Measurements from ENCODE around the gene FOXI2.

The FOXI2 gene

GRCh38 chr10:127736915-127737562, at the start of gene FOXI2:
Gene FOXI2, plus strand, starts transcription at chr10:127737185. Its CDS starts 89 bp downstream, at chr10:127737274.
- no peak for DNase-seq

DNA sequence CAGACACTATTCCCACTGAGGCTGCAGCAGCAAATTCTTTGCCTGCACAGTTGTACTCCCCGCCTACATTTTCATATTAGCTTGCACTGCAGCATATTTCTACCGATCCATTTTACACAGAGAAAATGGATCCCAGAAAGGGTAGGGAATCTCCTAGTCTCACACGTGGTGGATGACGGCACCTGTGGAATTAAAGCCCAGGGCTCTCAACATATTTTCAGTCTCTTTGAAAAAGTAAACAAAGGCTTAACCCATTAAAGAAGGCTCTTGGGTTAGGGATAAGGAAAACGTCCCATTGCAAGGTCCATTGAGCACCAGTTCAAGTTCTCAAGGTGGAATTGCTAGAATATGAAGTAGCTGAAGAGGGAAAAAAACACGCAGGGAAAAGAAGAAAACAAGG, 49.4 kb upstream of the FOXI2 start:
- DNase-seq = no peak

DNA sequence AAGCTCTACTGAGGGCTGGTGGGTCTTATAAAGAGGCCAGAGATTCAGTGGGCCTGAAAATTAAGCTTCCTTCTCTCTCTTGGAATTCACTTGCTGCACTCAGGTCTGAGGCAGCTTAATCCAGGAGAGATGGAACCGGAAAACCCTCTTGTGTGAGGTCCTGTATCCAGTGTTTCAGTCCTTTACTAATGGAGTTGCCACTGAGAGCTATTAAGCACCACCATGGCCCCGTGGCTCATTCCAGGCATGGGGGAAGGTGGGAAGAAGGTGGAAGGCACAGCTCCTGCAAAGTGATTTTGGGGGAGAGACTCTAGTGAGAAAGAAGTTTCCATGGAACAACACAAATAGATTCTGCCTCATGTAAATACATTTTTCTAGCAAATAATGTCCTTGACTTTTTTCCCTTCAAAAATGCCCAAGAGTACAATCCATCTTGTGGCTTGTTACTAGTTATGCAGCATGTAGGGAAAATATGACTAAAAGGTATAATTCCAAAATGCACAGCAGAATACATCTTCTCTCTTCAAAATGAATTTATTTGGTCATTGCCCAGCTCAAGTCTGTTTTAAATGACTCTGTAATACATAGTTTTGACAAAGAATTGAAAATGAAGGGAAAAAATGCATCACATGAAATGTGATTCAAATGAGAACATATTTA, 46.7 kb upstream of the FOXI2 start:
- no peak for DNase-seq

DNA sequence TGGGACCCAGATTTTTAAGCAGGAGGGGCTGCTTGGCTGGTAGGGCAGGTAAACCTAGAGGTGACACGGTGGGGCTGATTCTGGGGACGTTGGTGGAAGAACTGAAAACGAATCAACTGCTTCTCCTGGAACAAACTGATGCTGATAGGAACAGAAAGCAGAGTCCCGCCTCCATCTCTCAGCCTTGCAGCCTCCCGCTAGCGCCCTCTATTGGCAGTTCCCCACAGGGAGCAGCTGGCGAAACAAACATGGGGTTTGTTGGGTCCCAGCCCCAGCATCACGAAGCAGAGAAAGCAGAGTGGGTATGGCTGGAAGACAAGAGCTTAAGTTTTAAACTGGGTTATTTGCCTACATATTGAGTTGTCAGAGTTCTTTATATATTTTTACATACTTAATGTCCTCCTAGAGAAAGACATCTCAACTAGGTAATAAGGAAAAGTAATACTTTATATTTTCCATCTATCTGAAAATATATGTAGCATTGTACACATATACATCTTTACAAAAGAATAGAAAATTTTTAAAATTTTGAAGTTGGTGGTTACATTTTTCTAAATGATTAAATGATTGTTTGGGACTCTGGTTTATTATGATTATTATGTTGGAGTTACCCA, 42.3 kb upstream of the FOXI2 start:
- no peak for DNase-seq

GRCh38 chr10:127695431-127695830, 41.6 kb upstream of the FOXI2 start:
- DNase-seq = no peak

DNA sequence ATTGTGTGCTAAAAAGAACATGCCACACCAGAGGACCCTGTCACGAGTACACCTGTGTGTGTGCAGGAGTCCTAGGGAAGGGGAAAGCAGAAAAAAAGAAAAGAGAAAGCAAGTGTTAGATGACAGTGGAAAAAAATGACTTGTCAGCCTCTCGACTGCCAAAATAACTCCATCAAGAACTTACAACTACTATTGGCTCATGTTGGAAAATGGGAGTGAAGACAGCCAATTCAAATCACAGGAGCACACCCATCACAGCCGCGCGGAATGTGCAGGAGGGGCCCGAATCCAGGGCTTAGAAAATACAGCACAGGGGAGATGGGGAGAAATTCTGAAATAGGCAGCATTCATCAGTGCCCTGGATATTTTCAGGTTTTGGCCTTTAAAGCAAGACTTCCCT, 38.1 kb upstream of the FOXI2 start:
- no peak for DNase-seq

GRCh38 chr10:127699311-127699710, 37.7 kb upstream of the FOXI2 start:
- DNase-seq = no peak

DNA sequence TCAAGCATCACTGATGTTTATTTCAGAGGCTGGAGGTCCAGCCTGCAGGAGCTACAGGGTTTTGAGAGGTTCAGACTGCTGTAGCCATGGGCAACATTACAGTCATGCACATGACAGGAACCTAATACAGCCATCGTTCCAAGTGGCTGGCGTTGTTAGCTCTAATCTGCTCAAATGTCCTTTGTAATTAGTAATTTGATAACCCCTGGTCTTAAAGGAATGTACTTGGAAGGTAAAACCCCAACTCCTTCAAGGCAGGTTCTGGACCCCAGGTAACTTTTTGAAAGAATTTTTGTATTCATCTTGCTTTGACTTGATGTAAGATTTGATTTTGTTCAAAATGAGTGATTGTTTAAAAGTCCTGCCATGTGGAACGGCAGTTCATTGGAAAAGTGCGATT, 34.7 kb upstream of the FOXI2 start:
- no peak for DNase-seq

DNA sequence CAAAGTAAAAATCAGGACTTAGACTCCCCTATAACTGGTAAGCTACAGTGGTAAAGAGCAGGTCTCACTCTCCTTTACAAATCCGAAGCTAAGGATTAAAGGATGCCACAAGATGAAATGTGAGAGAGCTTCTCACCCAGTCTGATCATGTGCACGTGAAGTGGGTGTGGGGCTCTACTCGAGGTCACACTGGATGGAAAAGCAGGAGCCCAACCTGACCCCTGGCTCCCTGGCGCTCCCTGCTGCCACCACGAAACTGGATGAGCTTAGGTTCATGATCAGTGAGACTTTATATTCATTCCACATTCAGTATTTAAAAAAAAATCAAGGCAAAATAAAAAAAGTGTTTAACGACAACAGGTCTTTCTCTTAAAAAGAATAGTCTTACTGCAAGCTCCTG, 21.7 kb upstream of the FOXI2 start:
- no peak for DNase-seq

DNA sequence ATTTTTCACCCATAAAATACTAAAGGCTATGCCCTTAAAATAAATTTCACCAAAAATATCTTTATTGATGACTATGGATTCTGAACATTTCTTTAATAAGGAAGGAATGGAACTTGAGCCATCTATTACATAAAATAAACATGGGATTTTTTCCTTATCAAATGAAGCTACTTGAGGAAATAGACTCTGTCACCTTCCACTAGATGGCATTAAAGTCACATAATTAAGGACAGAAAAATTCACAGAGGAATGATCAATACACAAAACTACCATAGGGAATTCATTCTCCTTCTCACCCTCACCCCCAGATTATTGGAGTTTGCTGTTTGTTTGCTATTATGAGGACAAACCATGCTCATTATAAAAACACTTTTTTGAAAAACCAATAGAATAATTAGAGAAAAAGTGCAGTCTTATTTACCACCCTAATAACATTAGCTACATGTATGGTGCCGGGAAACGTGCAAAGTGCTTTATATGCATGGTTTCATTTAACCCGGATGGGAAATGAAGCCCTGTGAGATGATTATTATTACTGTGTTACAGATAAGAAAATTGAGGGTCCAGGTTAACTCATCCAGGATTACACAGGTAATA, 21.1 kb upstream of the FOXI2 start:
- DNase-seq = no peak

DNA sequence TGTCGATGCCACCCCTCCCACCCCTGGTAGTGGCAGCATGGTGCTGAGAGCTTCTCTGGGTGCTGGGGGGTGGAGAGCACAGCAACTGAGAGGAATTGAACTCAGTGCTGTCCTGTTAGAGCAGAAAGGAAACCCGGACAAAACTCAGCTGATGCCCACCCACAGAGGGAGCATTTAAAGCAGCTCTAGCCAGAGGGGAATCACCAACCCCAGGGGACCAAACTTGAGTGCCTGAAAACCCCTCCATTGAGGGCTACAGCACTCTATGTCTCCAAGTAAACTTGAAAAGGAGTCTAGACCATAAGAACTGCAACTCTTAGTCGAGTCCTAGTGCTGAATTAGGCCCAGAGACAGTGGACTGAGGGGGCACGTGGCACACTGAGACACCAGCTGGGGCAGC, 16.8 kb upstream of the FOXI2 start:
- DNase-seq = no peak

DNA sequence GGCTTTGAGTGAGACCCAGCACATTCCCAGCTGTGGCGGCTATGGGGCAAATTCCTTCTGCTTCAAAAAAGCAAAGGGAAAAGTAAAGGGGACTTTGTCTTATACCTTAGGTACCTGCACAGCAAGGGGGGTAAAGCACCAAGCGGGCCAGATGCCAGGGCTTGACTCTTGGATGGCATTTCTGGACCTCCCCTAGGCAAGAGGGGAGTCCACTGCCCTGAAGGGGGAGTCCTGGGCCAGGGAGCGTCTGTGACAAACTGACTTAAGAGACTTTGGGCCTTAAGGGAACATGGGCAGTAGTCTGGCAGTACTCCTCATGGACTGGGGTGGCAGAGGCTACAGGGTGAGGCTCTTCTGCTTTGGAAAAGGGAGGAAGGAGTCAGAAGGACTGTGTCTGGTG, 16.1 kb upstream of the FOXI2 start:
- no peak for DNase-seq

GRCh38 chr10:127734753-127735152, 2.2 kb upstream of the FOXI2 start:
- DNase-seq = no peak

DNA sequence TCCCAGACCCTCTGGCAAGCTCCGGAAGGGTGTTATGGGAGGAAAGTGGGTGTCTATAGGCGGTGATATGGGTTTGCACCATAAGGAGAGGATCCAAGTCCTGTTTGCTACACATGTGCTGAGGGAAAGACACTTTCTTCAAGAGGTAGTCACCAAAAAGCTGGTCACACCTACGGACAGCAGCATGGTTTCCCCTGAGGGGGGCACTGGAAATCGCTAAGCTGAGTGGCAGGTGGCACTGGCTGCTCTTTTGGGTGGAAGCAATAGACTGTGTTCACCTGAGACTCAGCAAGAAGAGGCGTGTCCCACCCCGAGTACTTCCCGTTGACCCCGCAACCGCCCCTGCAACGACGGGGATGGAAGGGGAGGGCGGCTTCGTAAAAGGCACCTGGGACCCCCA, 1.8 kb upstream of the FOXI2 start:
- no peak for DNase-seq

- DNase-seq = no peak
Measured at GRCh38 chr10:127735723-127736221, 1.2 kb upstream of the FOXI2 start.

GRCh38 chr10:127736222-127736914, 617 bp upstream of the FOXI2 start:
- no peak for DNase-seq

- no peak for DNase-seq
Measured at GRCh38 chr10:127737563-127738511, 852 bp downstream of the FOXI2 start.

GRCh38 chr10:127738512-127739424, 1.8 kb downstream of the FOXI2 start:
- no peak for DNase-seq

DNA sequence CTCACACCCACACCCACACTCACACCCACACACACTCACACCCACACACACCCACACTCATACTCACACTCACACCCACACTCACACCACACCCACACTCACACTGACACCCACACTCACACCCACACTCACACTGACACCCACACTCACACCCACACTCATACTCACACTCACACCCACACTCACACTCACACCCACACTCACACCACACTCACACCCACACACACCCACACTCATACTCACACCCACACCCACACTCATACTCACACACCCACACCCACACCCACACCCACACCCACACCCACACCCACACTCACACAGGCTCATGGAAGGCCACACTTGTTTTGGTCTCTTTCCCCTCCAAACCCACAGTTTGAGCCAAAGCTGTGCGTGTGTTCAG, 2.9 kb downstream of the FOXI2 start:
- DNase-seq = no peak

GRCh38 chr10:127740596-127740995, 3.6 kb downstream of the FOXI2 start:
- DNase-seq = no peak

DNA sequence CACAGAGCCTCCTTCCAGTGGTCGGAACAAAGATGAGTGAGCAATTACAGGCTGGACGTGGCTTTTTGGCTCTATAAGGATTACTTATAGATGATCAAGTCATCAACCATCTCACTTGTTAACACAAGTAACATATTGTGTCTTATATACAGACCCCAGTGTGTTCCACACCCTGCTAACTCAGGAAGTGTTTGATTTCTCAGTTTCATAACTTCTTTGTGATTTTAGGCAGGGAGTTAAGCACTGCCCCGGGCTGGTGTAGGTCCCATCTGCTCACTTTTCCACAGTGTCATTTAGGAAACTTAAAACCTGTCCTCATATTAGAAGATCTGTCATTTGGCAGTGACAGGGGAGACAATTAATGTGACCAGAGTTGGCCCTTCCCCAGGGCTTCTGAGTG, 6.2 kb downstream of the FOXI2 start:
- DNase-seq = no peak

Data from activated naive CD4-positive, alpha-beta T cell treated with anti-CD3 and anti-CD28 coated beads, Interleukin-2, amount 50 U/mL, for 16 hours (primary cell).